Breast epithelium (tissue), 4 donors: Measurements from ENCODE around the gene CNNM2. TPM values are rescaled to one million over a fixed set of nuclear protein-coding genes. Genes with fewer than 3 reads are reported as not detected.
"Not testable (repeated sequence)": the region's sequence is repeated elsewhere in the genome, so short reads cannot be mapped to it uniquely, and the experiment has no call there.

ENCODE experiments used
- DNase-seq, 2 donors: peaks; one replicate each; pipeline ENCODE4 v3.0.0-alpha.2; 2019; ENCODE audit warnings: low spot score in 2 of 2
- H3K27ac ChIP-seq, 2 donors: fragments of 200-600 bp; sonication (generic) in 1 of 2; one replicate each; pipeline ENCODE4 v1.5.1; 2016 to 2019; ENCODE audit warnings: mild to moderate bottlenecking in 1 of 2
- H3K27me3 ChIP-seq, 2 donors: fragments of 200-600 bp; sonication (generic) in 1 of 2; one replicate each; pipeline versions ENCODE4 v1.5.1 to v1.6.0; 2017 to 2019; ENCODE audit warnings: control low read depth in 1 of 2, mild to moderate bottlenecking in 1 of 2
- H3K36me3 ChIP-seq: fragments of 200-600 bp; one replicate; pipeline ENCODE4 v1.5.1; 2019
- H3K4me1 ChIP-seq, 2 donors: fragments of 200-600 bp; sonication (generic); one replicate each; pipeline ENCODE4 v1.5.1; 2016 to 2019; ENCODE audit warnings: control low read depth in 1 of 2
- H3K4me3 ChIP-seq, 3 donors: fragments of 200-600 bp; sonication (generic); 1 replicate in 2 of 3; 2 replicates in 1 of 3; pipeline ENCODE4 v1.5.1; 2016 to 2019; ENCODE audit warnings: mild to moderate bottlenecking in 3 of 3, moderate library complexity in 2 of 3
- H3K9me3 ChIP-seq, 2 donors: fragments of 200-600 bp; sonication (generic) in 1 of 2; one replicate each; pipeline ENCODE4 v1.5.1; 2016 to 2019; ENCODE audit warnings: control low read depth in 1 of 2
- CTCF ChIP-seq, 3 donors: fragments of 450-650 bp; IDR thresholded peaks; one replicate each; pipeline ENCODE4 v1.5.1; 2016 to 2017; ENCODE audit warnings: antibody characterized with exemption in 3 of 3, mild to moderate bottlenecking in 3 of 3, moderate library complexity in 3 of 3
- POLR2A ChIP-seq: fragments of 450-650 bp; IDR thresholded peaks from one replicate; pipeline ENCODE4 v1.6.1; 2016; ENCODE audit warnings: antibody characterized with exemption, mild to moderate bottlenecking, moderate library complexity
- POLR2AphosphoS5 ChIP-seq, 3 donors: sonication (generic); formaldehyde crosslinking; IDR thresholded peaks; one replicate each; pipeline ENCODE4 v1.6.1; 2017; ENCODE audit warnings: antibody characterized with exemption in 3 of 3
- intact Hi-C: fragments of 100-400 bp; cut with DNase I; formaldehyde crosslinking; loops from one replicate; pipeline ENCODE4 v1.15.1; 2023; ENCODE audit warnings: low total_unique reads
- total RNA-seq, 3 donors: library from RNA; depleted of rRNA; stranded (reverse); fragments of >200 nt; gene quantifications; one replicate each; pipeline ENCODE4 v1.1.0, GENCODE V29; 2016

Gene CNNM2
- total RNA-seq, 3 donors from 2014 or later, result 6.4 to 7.2 (median 6.7) TPM

GRCh38 chr10:103130910-103131309 lies 212.8 kb downstream of the CNNM2 start:
- DNase-seq, result no peak
- no peak overlapping the region for H3K4me3 ChIP-seq
- TF ChIP-seq POLR2AphosphoS5 (IDR thresholded peaks at IDR 0.05) (no peak), CTCF (IDR thresholded peaks at IDR 0.05) (no peak), POLR2A (no peak)
- no peaks in the 10 kb centered on the region for H3K9me3 ChIP-seq
- H3K27ac ChIP-seq, result no peak overlapping the region
- H3K4me1 ChIP-seq, result no peaks in the 10 kb centered on the region
- no peaks in the 10 kb centered on the region for H3K36me3 ChIP-seq
- no peaks in the 10 kb centered on the region for H3K27me3 ChIP-seq
- intact Hi-C loops, result no loop called here

- DNase-seq, H3K36me3 ChIP-seq, intact Hi-C loops: not testable (repeated sequence)
Observed at GRCh38 chr10:103135168-103135567, 217.1 kb downstream of the CNNM2 start.

GRCh38 chr10:103139803-103140202 lies 221.7 kb downstream of the CNNM2 start:
- H3K27ac ChIP-seq, result no peak overlapping the region
- no peak overlapping the region for H3K4me3 ChIP-seq
- TF ChIP-seq POLR2AphosphoS5 (IDR thresholded peaks at IDR 0.05), result no peak
- TF ChIP-seq CTCF (IDR thresholded peaks at IDR 0.05), result no peak
- TF ChIP-seq POLR2A, result no peak
- DNase-seq, result no peak
- no peaks in the 10 kb centered on the region for H3K27me3 ChIP-seq
- no peaks in the 10 kb centered on the region for H3K4me1 ChIP-seq
- no peaks in the 10 kb centered on the region for H3K36me3 ChIP-seq
- intact Hi-C loops, result no loop called here
- no peaks in the 10 kb centered on the region for H3K9me3 ChIP-seq

More at GRCh38 chr10:103135168-103135567, 217.1 kb downstream of the CNNM2 start:
- not testable (repeated sequence) for H3K27ac ChIP-seq, H3K27me3 ChIP-seq, H3K9me3 ChIP-seq, H3K4me1 ChIP-seq, H3K4me3 ChIP-seq

Other genes with a start within 250 kb of the CNNM2 start
- gene ARL3, start 203.9 kb upstream of the CNNM2 start, total RNA-seq, result 1 to 10 TPM; 5.1 to 7.3 (median 5.9) TPM
- 10 to 100 TPM in 1 of 3 donors, 1 to 10 TPM in 2; 3.8 to 10.4 (median 4.9) TPM for gene SFXN2, start 203.7 kb upstream of the CNNM2 start, total RNA-seq
- gene WBP1L, start 174.3 kb upstream of the CNNM2 start, total RNA-seq, result 100 to 1,000 TPM; 114 to 174 (median 143) TPM
- gene CYP17A1, start 80.9 kb upstream of the CNNM2 start, total RNA-seq, result not detected
- gene BORCS7, start 64.0 kb upstream of the CNNM2 start, total RNA-seq, result 10 to 100 TPM; 44.8 to 73.5 (median 61.0) TPM
- 1 to 10 TPM; 3.7 to 5.6 (median 5.2) TPM for gene AS3MT, start 48.8 kb upstream of the CNNM2 start, total RNA-seq